Neural cell (in vitro differentiated cells): ENCODE measurements around the gene LAYN. TPM values are rescaled to one million over a fixed set of nuclear protein-coding genes. Genes with fewer than 3 reads are reported as not detected.

ENCODE experiments used
- H2AFZ ChIP-seq: fragments of 200-600, 300-800 bp; sonication (generic), shearing (Covaris generic); 2 replicates; pipeline ENCODE4 v1.6.0; 2014; ENCODE audit warnings: low read depth, mild to moderate bottlenecking, antibody characterized with exemption, low read length, moderate library complexity
- H3F3A ChIP-seq: fragments of 200-600 bp; shearing (Covaris generic); 2 replicates; pipeline ENCODE4 v1.6.1; 2016; ENCODE audit warnings: mild to moderate bottlenecking, moderate library complexity, mixed read lengths, antibody characterized with exemption, low read length; ENCODE audit not compliant: insufficient read depth, poor library complexity, severe bottlenecking
- H3K27ac ChIP-seq: fragments of 200-600, 300-800 bp; sonication (generic), shearing (Covaris generic); 2 replicates; pipeline ENCODE4 v1.5.1; 2014; ENCODE audit warnings: mild to moderate bottlenecking, low read length, moderate library complexity
- H3K27me3 ChIP-seq: fragments of 300-800, 200-600 bp; sonication (generic), shearing (Covaris generic); 2 replicates; pipeline ENCODE4 v1.6.0; 2014; ENCODE audit warnings: mild to moderate bottlenecking, low read depth, low read length, moderate library complexity; ENCODE audit not compliant: insufficient read depth
- H3K36me3 ChIP-seq: fragments of 300-800, 200-600 bp; sonication (generic), shearing (Covaris generic); 2 replicates; pipeline ENCODE4 v1.5.1; 2014; ENCODE audit warnings: mild to moderate bottlenecking, antibody characterized with exemption, low read length, moderate library complexity; ENCODE audit not compliant: insufficient read depth
- H3K4me2 ChIP-seq: fragments of 300-800, 200-600 bp; sonication (generic), shearing (Covaris generic); 2 replicates; pipeline ENCODE4 v1.6.0; 2014; ENCODE audit warnings: mild to moderate bottlenecking, low read length
- H3K4me3 ChIP-seq: fragments of 300-800, 200-600 bp; sonication (generic), shearing (Covaris generic); 2 replicates; pipeline ENCODE4 v1.5.1; 2014; ENCODE audit warnings: mild to moderate bottlenecking, low read length, moderate library complexity
- H3K79me2 ChIP-seq: fragments of 200-600 bp; shearing (Covaris generic); replicated peaks from 2 replicates; pipeline ENCODE4 v1.6.0; 2014; ENCODE audit warnings: mild to moderate bottlenecking, low read length, moderate library complexity; ENCODE audit not compliant: insufficient read depth
- H3K9ac ChIP-seq: fragments of 300-800, 200-600 bp; sonication (generic), shearing (Covaris generic); 2 replicates; pipeline ENCODE4 v1.6.1; 2016; ENCODE audit warnings: mild to moderate bottlenecking, low read length, mixed read lengths
- H3K9me2 ChIP-seq: fragments of 200-600 bp; shearing (Covaris generic); 2 replicates; pipeline ENCODE4 v1.6.1; 2016; ENCODE audit warnings: mild to moderate bottlenecking, low read length, mixed read lengths; ENCODE audit not compliant: insufficient read depth
- H3K9me3 ChIP-seq: fragments of 200-600, 300-800 bp; sonication (generic), shearing (Covaris generic); 2 replicates; pipeline ENCODE4 v1.6.1; 2016; ENCODE audit warnings: mild to moderate bottlenecking, mixed run types, low read length, moderate library complexity, mixed read lengths
- H4K20me1 ChIP-seq: fragments of 200-600 bp; shearing (Covaris generic); 2 replicates; pipeline ENCODE4 v1.6.1; 2016; ENCODE audit warnings: mild to moderate bottlenecking, mixed run types; ENCODE audit not compliant: insufficient read depth
- CTCF ChIP-seq: fragments of 450-650 bp; IDR thresholded peaks from 2 replicates; pipeline ENCODE4 v1.5.1; 2014; ENCODE audit warnings: antibody characterized with exemption, mild to moderate bottlenecking, moderate library complexity; ENCODE audit not compliant: poor library complexity, severe bottlenecking
- EP300 ChIP-seq: fragments of 450-650 bp; conservative IDR thresholded peaks from 2 replicates; pipeline ENCODE4 v1.6.1; 2014; ENCODE audit warnings: antibody characterized with exemption, mild to moderate bottlenecking, moderate library complexity; ENCODE audit not compliant: poor library complexity, severe bottlenecking
- EZH2 ChIP-seq: fragments of 200-600, 300-800 bp; shearing (Covaris generic), sonication (generic); IDR thresholded peaks from 2 replicates; pipeline ENCODE4 v1.6.1; 2014; ENCODE audit warnings: antibody characterized with exemption, low read length, borderline replicate concordance, mild to moderate bottlenecking; ENCODE audit not compliant: insufficient read depth, poor library complexity, severe bottlenecking
- MXI1 ChIP-seq: fragments of 450-650 bp; conservative IDR thresholded peaks from 2 replicates; pipeline ENCODE4 v1.6.1; 2014; ENCODE audit warnings: antibody characterized with exemption, mild to moderate bottlenecking; ENCODE audit not compliant: poor library complexity, severe bottlenecking
- POLR2AphosphoS5 ChIP-seq: IDR thresholded peaks from 2 replicates; pipeline ENCODE4 v1.6.1; 2012
- RAD21 ChIP-seq: fragments of 450-650 bp; conservative IDR thresholded peaks from 2 replicates; pipeline ENCODE4 v1.6.1; 2014; ENCODE audit warnings: antibody characterized with exemption, mild to moderate bottlenecking, moderate library complexity
- REST ChIP-seq: IDR thresholded peaks from 2 replicates; pipeline ENCODE4 v1.6.1; 2012; ENCODE audit warnings: borderline replicate concordance
- SMC3 ChIP-seq: fragments of 450-650 bp; conservative IDR thresholded peaks from 2 replicates; pipeline ENCODE4 v1.6.1; 2014; ENCODE audit warnings: antibody characterized with exemption, mild to moderate bottlenecking, moderate library complexity; ENCODE audit not compliant: poor library complexity
- TAF1 ChIP-seq: IDR thresholded peaks from 2 replicates; pipeline ENCODE4 v1.6.1; 2012; ENCODE audit warnings: low read depth
- polyA plus RNA-seq: library from polyadenylated mRNA; depleted of rRNA; stranded (reverse); fragments of >200 nt; gene quantifications from 2 replicates; pipeline ENCODE4 v1.2.3, GENCODE V29; 2014

Gene LAYN
- polyA plus RNA-seq, 1 donor from 2014 or later = not detected

- H3K9ac ChIP-seq = no peak overlapping the region
- H3K9me2 ChIP-seq = no peaks in the 10 kb centered on the region
- no peaks in the 10 kb centered on the region for H3K36me3 ChIP-seq
- H3K27me3 ChIP-seq = no peaks in the 10 kb centered on the region
- H2AFZ ChIP-seq = no peak overlapping the region
- TF ChIP-seq EP300 = no peak
- no peak for TF ChIP-seq EZH2
- no peaks in the 10 kb centered on the region for H3K79me2 ChIP-seq
- H4K20me1 ChIP-seq = no peaks in the 10 kb centered on the region
- no peak overlapping the region for H3K4me2 ChIP-seq
- H3F3A ChIP-seq = no peaks in the 10 kb centered on the region
- H3K4me3 ChIP-seq = no peak overlapping the region
- no peak overlapping the region for H3K27ac ChIP-seq
- no peaks in the 10 kb centered on the region for H3K9me3 ChIP-seq
These were observed 30.3 kb downstream of the LAYN start for GRCh38 chr11:111570796-111571195.

GRCh38 chr11:111571829-111572501 is 31.4 kb downstream of the LAYN start:
- Histone ChIP-seq H3K4me2 (no peak overlapping the region), H3K27me3 (no peaks in the 10 kb centered on the region), H3K4me3 (no peak overlapping the region), H4K20me1 (no peaks in the 10 kb centered on the region), H3F3A (no peaks in the 10 kb centered on the region), H3K27ac (no peak overlapping the region), H3K9me3 (no peaks in the 10 kb centered on the region), H2AFZ (no peak overlapping the region), H3K9me2 (no peaks in the 10 kb centered on the region), H3K36me3 (no peaks in the 10 kb centered on the region), H3K79me2 (no peaks in the 10 kb centered on the region), H3K9ac (no peak overlapping the region)
- TF ChIP-seq MXI1 = no peak
- TF ChIP-seq SMC3 = no peak
- no peak for TF ChIP-seq EP300
- TF ChIP-seq EZH2 = no peak
- TF ChIP-seq POLR2AphosphoS5 = no peak
- no peak for TF ChIP-seq REST
- no peak for TF ChIP-seq CTCF
- no peak for TF ChIP-seq RAD21
- no peak for TF ChIP-seq TAF1
